GM15510 (cell line): ENCODE data around the gene CCL28.

Experiments
- POLR2A ChIP-seq: IDR thresholded peaks from 3 replicates; pipeline ENCODE4 v1.6.1; 2011; ENCODE audit warnings: borderline replicate concordance; ENCODE audit not compliant: insufficient read length; ENCODE audit errors: extremely low read depth

The CCL28 gene

GRCh38 chr5:43413966-43414365, 1.8 kb upstream of the CCL28 start:
- TF ChIP-seq POLR2A = no peak

GRCh38 chr5:43412644-43413043, 453 bp upstream of the CCL28 start:
- TF ChIP-seq POLR2A = no peak

GRCh38 chr5:43411495-43411894, 696 bp downstream of the CCL28 start:
- no peak for TF ChIP-seq POLR2A

- no peak for TF ChIP-seq POLR2A
Observed at GRCh38 chr5:43410414-43410813, 1.8 kb downstream of the CCL28 start.

GRCh38 chr5:43409809-43410271, 2.4 kb downstream of the CCL28 start:
- no peak for TF ChIP-seq POLR2A

- no peak for TF ChIP-seq POLR2A
Observed at GRCh38 chr5:43401827-43402226, 10.4 kb downstream of the CCL28 start.

GRCh38 chr5:43400082-43400481, 12.1 kb downstream of the CCL28 start:
- no peak for TF ChIP-seq POLR2A

GRCh38 chr5:43396762-43397304, 15.4 kb downstream of the CCL28 start:
- TF ChIP-seq POLR2A = peak; percentile 57

GRCh38 chr5:43390471-43390870, 21.7 kb downstream of the CCL28 start:
- TF ChIP-seq POLR2A = no peak

GRCh38 chr5:43389679-43390329, 22.4 kb downstream of the CCL28 start:
- no peak for TF ChIP-seq POLR2A

- no peak for TF ChIP-seq POLR2A
Observed at GRCh38 chr5:43386960-43387362, 25.2 kb downstream of the CCL28 start.

GRCh38 chr5:43376496-43377140, 35.6 kb downstream of the CCL28 start:
- TF ChIP-seq POLR2A = no peak

- no peak for TF ChIP-seq POLR2A
Observed at GRCh38 chr5:43371821-43372220, 40.4 kb downstream of the CCL28 start.

GRCh38 chr5:43370352-43370751, 41.8 kb downstream of the CCL28 start:
- TF ChIP-seq POLR2A = no peak

- no peak for TF ChIP-seq POLR2A
Observed at GRCh38 chr5:43369651-43370050, 42.5 kb downstream of the CCL28 start.
